22Rv1 (cell line): ENCODE data around the gene PLD5.

ENCODE experiments used
- H3K27ac ChIP-seq: fragments of 450-650 bp; 2 replicates; pipeline ENCODE4 v1.5.1; 2017
- CTCF ChIP-seq: fragments of 450-650 bp; IDR thresholded peaks from 2 replicates; pipeline ENCODE4 v1.5.1; 2017; ENCODE audit warnings: mild to moderate bottlenecking
- ZFX ChIP-seq: fragments of 450-650 bp; IDR thresholded peaks from 2 replicates; pipeline ENCODE4 v1.6.1; 2017; ENCODE audit warnings: antibody characterized with exemption, borderline replicate concordance

Gene PLD5

GRCh38 chr1:242057745-242058115 lies 466.8 kb downstream of the PLD5 start:
- H3K27ac ChIP-seq: no peak overlapping the region
- TF ChIP-seq CTCF (no peak), ZFX (no peak)

DNA sequence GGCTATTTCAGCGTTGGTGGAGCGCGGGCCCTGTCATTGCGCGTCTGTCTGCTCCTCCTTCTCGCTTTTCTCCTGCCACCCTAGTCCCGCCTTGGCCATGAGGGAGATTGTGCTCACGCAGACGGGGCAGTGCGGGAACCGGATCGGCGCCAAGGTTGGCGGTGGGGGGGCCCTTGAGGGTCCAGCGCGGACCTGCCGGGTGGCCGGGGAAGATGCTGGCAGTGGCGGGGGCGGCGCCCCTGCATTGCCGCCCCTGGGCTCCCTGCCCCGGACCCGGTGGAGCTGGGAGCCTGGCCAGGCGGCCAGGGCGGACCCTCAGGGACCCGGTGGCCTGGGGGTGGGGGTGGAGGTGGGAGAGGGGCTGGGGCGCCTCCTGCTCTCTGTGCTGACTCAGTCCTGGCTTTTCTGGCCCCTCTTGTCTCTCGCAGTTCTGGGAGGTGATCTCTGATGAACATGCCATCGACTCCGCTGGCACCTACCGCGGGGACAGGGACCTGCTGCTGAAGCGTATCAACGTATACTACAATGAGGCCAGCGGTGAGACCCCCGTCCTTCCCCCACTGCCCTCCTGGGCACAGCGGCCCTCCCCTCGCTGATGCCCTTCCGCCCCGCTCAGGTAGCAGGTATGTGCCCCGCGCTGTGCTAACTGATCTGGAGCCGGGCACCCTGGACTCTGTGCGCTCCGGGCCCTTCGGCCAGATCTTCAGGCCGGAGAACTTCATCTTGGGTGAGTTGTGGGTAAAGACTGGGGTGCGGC lies 467.3 kb downstream of the PLD5 start:
- no peak overlapping the region for H3K27ac ChIP-seq
- TF ChIP-seq ZFX: no peak
- TF ChIP-seq CTCF: no peak

DNA sequence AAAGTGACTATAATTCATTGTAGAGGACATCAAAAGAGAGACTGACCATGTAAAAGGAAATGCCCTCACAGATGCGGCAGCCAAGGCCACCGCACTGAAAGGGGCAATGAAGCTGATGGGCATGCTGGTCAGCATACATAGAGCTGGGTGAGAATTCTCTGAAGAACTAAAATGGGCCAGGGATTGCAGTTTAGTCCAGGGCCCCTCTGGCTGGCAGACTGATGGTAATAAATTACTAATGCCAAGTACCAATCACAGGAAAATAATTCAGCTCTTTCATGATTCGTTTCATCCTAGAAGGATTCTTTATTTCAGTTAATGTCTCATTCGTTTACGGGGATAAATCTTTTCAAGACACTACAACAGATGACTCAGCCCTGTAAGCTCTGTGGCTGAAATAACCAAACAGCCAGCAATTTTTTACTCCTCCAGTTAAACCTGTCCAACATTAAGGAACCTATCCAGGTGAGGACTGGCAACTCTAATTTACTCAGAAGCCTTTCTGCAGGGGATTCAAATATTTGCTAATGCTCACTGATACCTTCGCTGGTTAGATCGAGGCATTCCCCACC lies 468.7 kb downstream of the PLD5 start:
- TF ChIP-seq ZFX: no peak
- TF ChIP-seq CTCF: no peak
- no peak overlapping the region for H3K27ac ChIP-seq

DNA sequence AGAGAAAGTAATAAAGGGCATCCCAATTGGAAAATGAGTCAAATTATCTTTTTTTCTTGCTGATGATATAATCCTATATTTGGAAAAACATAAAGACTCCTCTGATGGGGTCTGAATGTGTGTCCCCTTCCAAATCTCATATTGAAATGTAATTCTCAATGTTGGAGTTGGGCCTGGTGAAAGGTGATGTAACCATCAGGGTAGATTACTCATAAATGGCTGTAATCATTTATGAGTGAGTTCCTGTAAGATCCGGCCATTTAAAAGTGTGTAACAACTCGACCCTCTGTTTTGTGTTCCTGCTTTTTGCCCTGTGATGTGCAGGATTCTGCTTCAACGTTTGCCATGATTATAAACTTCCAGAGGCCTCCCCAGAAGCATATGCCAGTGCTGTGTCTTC lies 481.3 kb downstream of the PLD5 start:
- TF ChIP-seq CTCF: no peak
- no peak for TF ChIP-seq ZFX
- no peak overlapping the region for H3K27ac ChIP-seq

GRCh38 chr1:242034392-242034791 lies 490.1 kb downstream of the PLD5 start:
- TF ChIP-seq ZFX (no peak), CTCF (no peak)
- H3K27ac ChIP-seq: no peak overlapping the region

DNA sequence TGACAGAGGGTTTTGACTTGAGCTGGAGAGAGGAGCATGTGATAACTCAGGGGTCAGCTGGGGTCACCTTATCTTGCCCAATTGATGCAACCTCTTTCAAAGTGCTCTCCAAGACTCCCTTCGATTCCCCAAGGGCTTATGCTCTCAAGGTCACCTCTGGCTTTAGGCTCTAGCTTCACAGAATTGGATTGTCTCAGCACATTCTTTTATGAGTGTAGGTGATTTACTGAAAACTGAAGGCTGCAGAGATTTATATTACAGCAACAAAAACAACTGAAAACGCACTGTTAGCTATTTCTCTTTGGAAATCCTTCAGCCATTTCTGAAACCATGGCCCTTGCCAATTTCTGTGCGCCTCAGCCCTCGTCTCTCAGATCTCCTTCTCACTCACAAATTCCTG lies 491.1 kb downstream of the PLD5 start:
- no peak overlapping the region for H3K27ac ChIP-seq
- no peak for TF ChIP-seq ZFX
- no peak for TF ChIP-seq CTCF
